NOMO-1 treated with dmso at 0.1 percent for 144 hours (cell line): Measurements from ENCODE around the gene CLCN2.

Experiments used
- DNase-seq: peaks from one replicate; lab custom pipeline; 2025; ENCODE audit not compliant: unreplicated experiment; lab: John Stamatoyannopoulos, UW

The CLCN2 gene

DNA sequence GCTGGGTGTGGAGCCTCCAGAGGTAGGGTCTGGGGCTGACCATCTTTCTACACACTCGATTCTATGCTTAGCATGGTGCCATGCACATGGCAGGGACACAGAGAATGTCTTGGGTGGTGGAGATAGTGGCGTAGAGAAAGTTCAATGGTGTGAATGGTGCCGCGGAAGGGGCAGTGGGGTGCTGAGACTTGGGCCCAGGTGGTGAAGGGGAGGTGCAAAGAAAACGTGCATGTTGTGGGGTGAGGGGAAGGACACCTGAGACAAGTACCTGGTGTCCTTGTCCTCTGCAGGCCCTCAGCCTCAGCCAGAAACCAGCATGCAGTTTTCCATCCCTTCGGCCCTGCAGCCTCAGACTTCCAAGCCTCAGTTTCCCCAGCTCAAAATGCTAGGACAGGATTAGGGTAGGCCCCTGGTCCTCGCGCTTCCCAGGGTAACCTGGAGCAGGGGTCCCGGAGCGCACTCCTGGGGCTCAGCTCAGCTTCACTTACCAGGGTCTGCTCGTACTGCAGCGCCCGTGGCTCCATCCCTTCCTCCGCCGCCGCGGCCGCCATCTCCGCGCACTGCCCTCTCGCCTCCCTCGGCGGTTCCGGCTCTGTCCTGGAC, 375 bp downstream of the CLCN2 start:
- DNase-seq: no peak

GRCh38 chr3:184360070-184360928, 1.1 kb downstream of the CLCN2 start:
- DNase-seq: no peak

- DNase-seq: no peak
Observed at GRCh38 chr3:184359610-184360009, 1.8 kb downstream of the CLCN2 start.

GRCh38 chr3:184358921-184359350, 2.5 kb downstream of the CLCN2 start:
- no peak for DNase-seq

- no peak for DNase-seq
Observed at GRCh38 chr3:184358124-184358767, 3.2 kb downstream of the CLCN2 start.

GRCh38 chr3:184357248-184358123, 3.9 kb downstream of the CLCN2 start:
- DNase-seq: no peak

GRCh38 chr3:184355261-184356040, 6.0 kb downstream of the CLCN2 start:
- no peak for DNase-seq

DNA sequence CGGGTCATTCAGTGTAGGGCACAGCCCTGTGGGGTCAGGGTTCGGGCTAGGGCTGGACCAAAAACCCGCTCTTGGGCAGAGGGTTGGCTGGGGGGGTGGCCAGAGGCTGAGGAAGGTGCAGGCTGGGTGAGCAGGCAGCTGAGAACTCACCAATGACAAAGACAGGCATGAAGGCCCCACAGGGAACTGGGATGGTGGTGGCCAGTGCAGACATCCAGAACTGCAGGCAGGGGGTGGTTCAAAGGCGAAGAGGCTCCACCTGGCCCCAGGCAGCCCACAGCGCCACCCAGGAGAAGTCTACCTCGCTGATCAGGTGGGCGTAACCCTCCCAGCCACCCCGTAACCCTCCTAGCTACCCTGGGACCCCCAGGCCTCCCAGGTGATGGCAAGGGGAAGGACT, 6.7 kb downstream of the CLCN2 start:
- DNase-seq: no peak

GRCh38 chr3:184354121-184354728, 7.2 kb downstream of the CLCN2 start:
- DNase-seq: no peak

- DNase-seq: no peak
Observed at GRCh38 chr3:184353546-184353941, 7.9 kb downstream of the CLCN2 start.

- DNase-seq: no peak
Observed at GRCh38 chr3:184352897-184353545, 8.4 kb downstream of the CLCN2 start.

GRCh38 chr3:184352149-184352785, 9.1 kb downstream of the CLCN2 start:
- DNase-seq: no peak

- no peak for DNase-seq
Observed at GRCh38 chr3:184351511-184352148, 9.8 kb downstream of the CLCN2 start.

DNA sequence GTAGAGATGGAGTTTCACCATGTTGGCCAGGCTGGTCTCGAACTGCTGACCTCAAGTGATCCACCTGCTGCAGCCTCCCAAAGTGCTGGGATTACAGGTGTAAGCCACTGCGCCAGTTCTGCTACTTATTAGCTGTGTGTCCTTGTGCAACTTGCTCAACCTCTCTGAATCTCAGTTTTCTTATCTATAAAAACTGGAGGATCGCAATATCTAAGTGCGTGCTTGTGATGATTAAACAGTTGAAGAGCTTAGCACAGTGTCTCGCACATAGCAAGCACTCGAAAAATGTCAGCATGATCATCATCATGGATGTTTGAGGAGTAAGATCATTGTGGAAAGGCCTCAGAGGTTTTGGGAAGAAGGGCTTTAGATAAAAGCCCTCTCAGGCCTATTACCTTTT, 10.8 kb downstream of the CLCN2 start:
- DNase-seq: no peak

DNA sequence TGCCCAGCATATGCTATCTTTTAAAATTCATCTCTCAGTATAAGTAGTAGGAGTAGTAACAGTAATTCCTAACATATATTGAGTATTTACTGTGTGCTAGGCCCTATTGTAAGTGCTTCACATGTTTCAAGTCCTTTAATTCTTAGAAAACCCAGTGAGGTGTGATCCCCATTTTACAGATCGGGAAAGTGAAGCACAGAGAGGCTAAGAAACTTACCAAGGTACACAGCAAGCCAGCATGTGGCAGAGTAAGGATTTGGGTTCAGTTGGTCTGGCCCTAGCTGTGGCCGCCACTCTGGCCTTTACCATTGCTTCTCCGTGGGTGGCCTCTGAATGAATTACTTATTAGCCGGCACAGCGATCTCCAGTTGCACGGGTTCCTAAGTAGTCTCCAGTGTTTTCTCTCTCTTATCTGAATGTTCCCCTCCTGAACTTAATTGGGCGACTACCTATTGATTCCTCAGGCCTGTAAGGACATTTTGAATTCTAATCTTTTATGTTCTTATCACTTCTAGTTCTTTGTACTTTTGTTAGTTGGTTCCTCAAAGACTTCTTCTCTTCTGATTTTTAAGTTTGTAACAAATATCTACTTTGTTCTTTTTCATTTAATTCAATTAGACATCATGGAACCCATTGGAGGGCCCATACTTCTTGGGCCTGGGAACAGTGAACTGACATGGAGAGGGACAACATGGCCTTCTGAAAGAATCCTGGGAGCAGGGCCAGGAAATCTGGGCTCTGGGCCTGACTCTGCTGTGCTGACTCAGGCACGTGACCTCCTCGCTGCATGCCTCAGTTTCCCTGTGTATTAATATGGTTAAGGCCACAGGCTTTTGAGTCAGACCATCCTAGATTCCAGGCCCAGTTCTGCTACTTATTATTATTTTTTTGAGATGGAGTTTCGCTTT, 11.6 kb downstream of the CLCN2 start:
- DNase-seq: no peak

DNA sequence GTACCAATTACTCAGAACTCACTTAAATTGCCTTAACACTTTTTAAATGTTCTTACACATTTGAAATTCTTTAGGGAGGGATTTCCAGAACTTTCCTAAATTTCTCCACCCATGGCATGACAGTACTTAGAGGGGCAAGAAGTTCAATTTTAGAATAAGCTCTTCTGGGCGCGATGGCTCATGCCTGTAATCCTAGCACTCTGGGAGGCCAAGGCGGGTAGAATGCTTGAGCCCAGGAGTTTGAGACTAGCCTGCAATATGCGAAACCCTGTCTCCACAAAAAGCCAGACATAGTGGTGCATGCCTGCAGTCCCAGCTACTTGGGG, 13.4 kb downstream of the CLCN2 start:
- DNase-seq: no peak

- no peak for DNase-seq
Observed at GRCh38 chr3:184347321-184348056, 13.9 kb downstream of the CLCN2 start.
